SK-N-MC (cell line): ENCODE measurements around the gene DGKQ.

ENCODE experiments used
- EZH2 ChIP-seq: fragments of 200-600 bp; sonication (generic); IDR thresholded peaks from one replicate; pipeline ENCODE4 v1.6.1; 2017; ENCODE audit warnings: antibody characterized with exemption
- FOXP2 ChIP-seq: optimal IDR thresholded peaks from 2 replicates; pipeline ENCODE3; 2011; ENCODE audit warnings: mild to moderate bottlenecking, moderate library complexity; ENCODE audit not compliant: insufficient read depth; ENCODE audit errors: extremely low read length, control extremely low read depth
- POLR2AphosphoS5 ChIP-seq: IDR thresholded peaks from 2 replicates; pipeline ENCODE4 v1.6.1; 2012; ENCODE audit warnings: mild to moderate bottlenecking, low read depth, low read length, borderline replicate concordance

DNA sequence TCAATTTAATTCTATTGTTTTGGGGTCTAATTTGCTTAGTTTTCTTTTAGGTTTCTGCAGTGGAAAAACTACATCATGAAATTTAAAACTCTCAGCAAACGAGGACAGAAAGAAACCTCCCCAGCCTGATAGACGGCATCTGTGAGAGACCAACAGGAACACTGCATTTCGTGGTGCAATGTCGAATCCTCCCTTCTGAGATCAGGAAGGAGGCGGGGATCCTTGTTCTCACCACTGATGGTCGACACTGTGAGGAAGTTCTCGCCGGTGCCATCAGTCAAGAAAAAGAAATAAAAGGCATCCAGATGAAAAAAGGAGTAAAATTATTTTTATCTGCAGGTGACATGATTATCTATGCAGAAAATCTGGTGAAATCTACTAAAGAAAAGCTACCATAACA lies 57.8 kb downstream of the DGKQ start:
- TF ChIP-seq POLR2AphosphoS5 (no peak), EZH2 (no peak), FOXP2 (no peak)
